HepG2 (cell line): ENCODE measurements around the gene PTPMT1. TPM values are rescaled to one million over a fixed set of nuclear protein-coding genes. Genes with fewer than 3 reads are reported as not detected.

Experiments
- FOSL2 ChIP-seq: sonication (generic); formaldehyde crosslinking; IDR thresholded peaks from 2 replicates; pipeline ENCODE4 v1.4.0; 2020; ENCODE audit warnings: missing genetic modification reagents
- HOXA9 ChIP-seq: sonication (generic); formaldehyde crosslinking; IDR thresholded peaks from 2 replicates; pipeline ENCODE4 v1.8.1; 2022; ENCODE audit warnings: missing genetic modification reagents, mild to moderate bottlenecking, moderate library complexity, borderline replicate concordance
- JARID2 ChIP-seq: sonication (generic); formaldehyde crosslinking; IDR thresholded peaks from 2 replicates; pipeline ENCODE4 v1.8.1; 2023; ENCODE audit warnings: missing genetic modification reagents, inconsistent platforms; ENCODE audit not compliant: insufficient replicate concordance
- PITX1 ChIP-seq: sonication (generic); formaldehyde crosslinking; IDR thresholded peaks from 2 replicates; pipeline ENCODE4 v1.5.1; 2020; ENCODE audit warnings: mild to moderate bottlenecking, missing genetic modification reagents
- SMAD3 ChIP-seq: sonication (generic); formaldehyde crosslinking; IDR thresholded peaks from 2 replicates; pipeline ENCODE4 v1.4.0; 2020; ENCODE audit warnings: missing genetic modification reagents
- ZNF232 ChIP-seq: sonication (generic); formaldehyde crosslinking; IDR thresholded peaks from 2 replicates; pipeline ENCODE4 v1.4.0; 2020; ENCODE audit warnings: missing genetic modification reagents, borderline replicate concordance
- ZNF251 ChIP-seq: sonication (generic); formaldehyde crosslinking; IDR thresholded peaks from 2 replicates; pipeline ENCODE4 v1.9.0; 2021; ENCODE audit warnings: mild to moderate bottlenecking, missing genetic modification reagents
- ZNF607 ChIP-seq: sonication (generic); formaldehyde crosslinking; IDR thresholded peaks from 2 replicates; pipeline ENCODE4 v1.5.1; 2020; ENCODE audit warnings: missing genetic modification reagents, mild to moderate bottlenecking, borderline replicate concordance
- ZNF619 ChIP-seq: sonication (generic); formaldehyde crosslinking; IDR thresholded peaks from 2 replicates; pipeline ENCODE4 v1.4.0; 2020; ENCODE audit warnings: mild to moderate bottlenecking, missing genetic modification reagents
- ZNF879 ChIP-seq: sonication (generic); formaldehyde crosslinking; IDR thresholded peaks from 2 replicates; pipeline ENCODE4 v1.8.1; 2023; ENCODE audit warnings: missing genetic modification reagents
- polyA plus RNA-seq, 8 experiments: library from polyadenylated mRNA; depleted of rRNA in 3 of 8; stranded (reverse) in 7 of 8; unstranded in 1 of 8; fragments of >200 nt; fragmentation: Illumina TruSeq in 4 of 8; extraction: Trizol in 4 of 8; gene quantifications; 2 replicates each; pipeline versions ENCODE4 v1.2.1 to v1.2.3, GENCODE V29; 2011 to 2016; ENCODE audit warnings: low read depth in 4 of 8, missing spikeins in 1 of 8, mixed read lengths in 1 of 8; ENCODE audit not compliant: insufficient read depth in 1 of 8
- total RNA-seq, 5 experiments: library from RNA; depleted of rRNA; stranded (reverse); fragments of >200 nt; fragmentation: Illumina TruSeq; extraction: Trizol; gene quantifications; 2 replicates each; pipeline ENCODE4 v1.2.3, GENCODE V29; 2016; ENCODE audit warnings: low read depth in 1 of 5
- TF ChIP-seq, protein P1 (sequence below): sonication (generic); formaldehyde crosslinking; IDR thresholded peaks from 2 replicates; pipeline ENCODE4 v1.4.0; 2020; ENCODE audit warnings: missing genetic modification reagents, borderline replicate concordance
- TF ChIP-seq, protein P2 (sequence below): sonication (generic); formaldehyde crosslinking; IDR thresholded peaks from 2 replicates; pipeline ENCODE4 v1.9.0; 2021; ENCODE audit warnings: missing genetic modification reagents, borderline replicate concordance
- TF ChIP-seq, protein P3 (sequence below): IDR thresholded peaks from 2 replicates; pipeline ENCODE4 v1.6.1; 2016; ENCODE audit warnings: missing compliant biosample characterization, missing genetic modification reagents, borderline replicate concordance
- TF ChIP-seq, protein P4 (sequence below): IDR thresholded peaks from 2 replicates; pipeline ENCODE4 v1.4.0; 2020; ENCODE audit warnings: mild to moderate bottlenecking, missing genetic modification reagents

Gene PTPMT1
- total and polyA plus RNA-seq, 2 of the 13 experiments (the other 11 are each of a cell fraction or from before 2014, with no cell fraction given): 55.6 to 129 TPM

DNA sequence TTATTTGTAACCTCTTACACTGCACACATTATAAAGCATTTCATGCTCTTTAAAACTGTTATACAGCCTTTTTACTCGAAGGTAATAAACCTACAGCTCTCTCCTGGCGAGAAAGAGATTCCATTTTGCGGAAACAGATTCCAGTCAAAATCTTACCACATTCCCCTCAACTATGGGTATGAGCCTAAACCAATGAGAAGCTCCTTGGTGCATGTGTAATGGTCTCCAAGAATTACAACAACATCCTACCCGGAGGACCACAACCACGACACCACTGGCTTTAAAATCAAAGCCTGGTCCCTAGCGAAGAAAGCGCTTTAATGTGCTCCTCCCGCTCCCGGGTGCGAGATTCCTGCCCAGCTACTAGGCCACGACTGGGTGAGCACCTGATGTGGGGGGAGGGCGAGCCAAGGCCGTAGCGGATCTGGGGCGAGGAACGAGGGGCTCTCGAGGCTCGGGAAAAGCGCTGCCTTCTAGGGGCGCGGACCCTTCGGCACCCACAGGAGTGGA is 13.3 kb upstream of the PTPMT1 start (continued):
- TF ChIP-seq, protein P1, sequence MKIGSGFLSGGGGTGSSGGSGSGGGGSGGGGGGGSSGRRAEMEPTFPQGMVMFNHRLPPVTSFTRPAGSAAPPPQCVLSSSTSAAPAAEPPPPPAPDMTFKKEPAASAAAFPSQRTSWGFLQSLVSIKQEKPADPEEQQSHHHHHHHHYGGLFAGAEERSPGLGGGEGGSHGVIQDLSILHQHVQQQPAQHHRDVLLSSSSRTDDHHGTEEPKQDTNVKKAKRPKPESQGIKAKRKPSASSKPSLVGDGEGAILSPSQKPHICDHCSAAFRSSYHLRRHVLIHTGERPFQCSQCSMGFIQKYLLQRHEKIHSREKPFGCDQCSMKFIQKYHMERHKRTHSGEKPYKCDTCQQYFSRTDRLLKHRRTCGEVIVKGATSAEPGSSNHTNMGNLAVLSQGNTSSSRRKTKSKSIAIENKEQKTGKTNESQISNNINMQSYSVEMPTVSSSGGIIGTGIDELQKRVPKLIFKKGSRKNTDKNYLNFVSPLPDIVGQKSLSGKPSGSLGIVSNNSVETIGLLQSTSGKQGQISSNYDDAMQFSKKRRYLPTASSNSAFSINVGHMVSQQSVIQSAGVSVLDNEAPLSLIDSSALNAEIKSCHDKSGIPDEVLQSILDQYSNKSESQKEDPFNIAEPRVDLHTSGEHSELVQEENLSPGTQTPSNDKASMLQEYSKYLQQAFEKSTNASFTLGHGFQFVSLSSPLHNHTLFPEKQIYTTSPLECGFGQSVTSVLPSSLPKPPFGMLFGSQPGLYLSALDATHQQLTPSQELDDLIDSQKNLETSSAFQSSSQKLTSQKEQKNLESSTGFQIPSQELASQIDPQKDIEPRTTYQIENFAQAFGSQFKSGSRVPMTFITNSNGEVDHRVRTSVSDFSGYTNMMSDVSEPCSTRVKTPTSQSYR: peak; percentile 76; the same call in 1 of the 2 replicates
- TF ChIP-seq ZNF607 (CRISPR knock-in tag): no peak
- TF ChIP-seq, protein P2, sequence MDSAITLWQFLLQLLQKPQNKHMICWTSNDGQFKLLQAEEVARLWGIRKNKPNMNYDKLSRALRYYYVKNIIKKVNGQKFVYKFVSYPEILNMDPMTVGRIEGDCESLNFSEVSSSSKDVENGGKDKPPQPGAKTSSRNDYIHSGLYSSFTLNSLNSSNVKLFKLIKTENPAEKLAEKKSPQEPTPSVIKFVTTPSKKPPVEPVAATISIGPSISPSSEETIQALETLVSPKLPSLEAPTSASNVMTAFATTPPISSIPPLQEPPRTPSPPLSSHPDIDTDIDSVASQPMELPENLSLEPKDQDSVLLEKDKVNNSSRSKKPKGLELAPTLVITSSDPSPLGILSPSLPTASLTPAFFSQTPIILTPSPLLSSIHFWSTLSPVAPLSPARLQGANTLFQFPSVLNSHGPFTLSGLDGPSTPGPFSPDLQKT (CRISPR knock-in tag): no peak
- TF ChIP-seq, protein P3, sequence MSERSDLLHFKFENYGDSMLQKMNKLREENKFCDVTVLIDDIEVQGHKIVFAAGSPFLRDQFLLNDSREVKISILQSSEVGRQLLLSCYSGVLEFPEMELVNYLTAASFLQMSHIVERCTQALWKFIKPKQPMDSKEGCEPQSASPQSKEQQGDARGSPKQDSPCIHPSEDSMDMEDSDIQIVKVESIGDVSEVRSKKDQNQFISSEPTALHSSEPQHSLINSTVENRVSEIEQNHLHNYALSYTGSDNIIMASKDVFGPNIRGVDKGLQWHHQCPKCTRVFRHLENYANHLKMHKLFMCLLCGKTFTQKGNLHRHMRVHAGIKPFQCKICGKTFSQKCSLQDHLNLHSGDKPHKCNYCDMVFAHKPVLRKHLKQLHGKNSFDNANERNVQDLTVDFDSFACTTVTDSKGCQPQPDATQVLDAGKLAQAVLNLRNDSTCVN (CRISPR knock-in tag): peak; percentile 61; the same call in 1 of the 2 replicates
- no peak for TF ChIP-seq ZNF879 (CRISPR knock-in tag)
- TF ChIP-seq FOSL2 (CRISPR knock-in tag): 0 out of 2 replicates have a peak, but pooled peaks have one; percentile 5
- TF ChIP-seq ZNF232 (CRISPR knock-in tag): 0 out of 2 replicates have a peak, but pooled peaks have one; percentile 49
- no peak for TF ChIP-seq HOXA9
- TF ChIP-seq, protein P4, sequence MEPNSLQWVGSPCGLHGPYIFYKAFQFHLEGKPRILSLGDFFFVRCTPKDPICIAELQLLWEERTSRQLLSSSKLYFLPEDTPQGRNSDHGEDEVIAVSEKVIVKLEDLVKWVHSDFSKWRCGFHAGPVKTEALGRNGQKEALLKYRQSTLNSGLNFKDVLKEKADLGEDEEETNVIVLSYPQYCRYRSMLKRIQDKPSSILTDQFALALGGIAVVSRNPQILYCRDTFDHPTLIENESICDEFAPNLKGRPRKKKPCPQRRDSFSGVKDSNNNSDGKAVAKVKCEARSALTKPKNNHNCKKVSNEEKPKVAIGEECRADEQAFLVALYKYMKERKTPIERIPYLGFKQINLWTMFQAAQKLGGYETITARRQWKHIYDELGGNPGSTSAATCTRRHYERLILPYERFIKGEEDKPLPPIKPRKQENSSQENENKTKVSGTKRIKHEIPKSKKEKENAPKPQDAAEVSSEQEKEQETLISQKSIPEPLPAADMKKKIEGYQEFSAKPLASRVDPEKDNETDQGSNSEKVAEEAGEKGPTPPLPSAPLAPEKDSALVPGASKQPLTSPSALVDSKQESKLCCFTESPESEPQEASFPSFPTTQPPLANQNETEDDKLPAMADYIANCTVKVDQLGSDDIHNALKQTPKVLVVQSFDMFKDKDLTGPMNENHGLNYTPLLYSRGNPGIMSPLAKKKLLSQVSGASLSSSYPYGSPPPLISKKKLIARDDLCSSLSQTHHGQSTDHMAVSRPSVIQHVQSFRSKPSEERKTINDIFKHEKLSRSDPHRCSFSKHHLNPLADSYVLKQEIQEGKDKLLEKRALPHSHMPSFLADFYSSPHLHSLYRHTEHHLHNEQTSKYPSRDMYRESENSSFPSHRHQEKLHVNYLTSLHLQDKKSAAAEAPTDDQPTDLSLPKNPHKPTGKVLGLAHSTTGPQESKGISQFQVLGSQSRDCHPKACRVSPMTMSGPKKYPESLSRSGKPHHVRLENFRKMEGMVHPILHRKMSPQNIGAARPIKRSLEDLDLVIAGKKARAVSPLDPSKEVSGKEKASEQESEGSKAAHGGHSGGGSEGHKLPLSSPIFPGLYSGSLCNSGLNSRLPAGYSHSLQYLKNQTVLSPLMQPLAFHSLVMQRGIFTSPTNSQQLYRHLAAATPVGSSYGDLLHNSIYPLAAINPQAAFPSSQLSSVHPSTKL (CRISPR knock-in tag): 0 out of 2 replicates have a peak, but pooled peaks have one; percentile 25
- no peak for TF ChIP-seq ZNF251 (CRISPR knock-in tag)
- no peak for TF ChIP-seq SMAD3 (CRISPR knock-in tag)
- TF ChIP-seq JARID2: no peak
- TF ChIP-seq PITX1 (CRISPR knock-in tag): 0 out of 2 replicates have a peak, but pooled peaks have one; percentile 25
- TF ChIP-seq ZNF619: 0 out of 2 replicates have a peak, but pooled peaks have one; percentile 66
